WTC11 (cell line): ENCODE data around the gene SDK2. TPM values are rescaled to one million over a fixed set of nuclear protein-coding genes. Genes with fewer than 3 reads are reported as not detected.

Source experiments
- ATAC-seq: fragments of 200-7000 bp; cut with Tn5 transposase; 2 replicates; pipeline ENCODE4 v1.10.0; 2021; ENCODE audit warnings: mild to moderate bottlenecking, moderate library complexity
- CTCF ChIA-PET: fragments of 300-600 bp; sonication (Branson Sonifier 250); formaldehyde crosslinking; loops from one replicate; lab custom pipeline; 2021; ENCODE audit warnings: antibody characterized with exemption; lab: Charles Lee
- POLR2A ChIA-PET: fragments of 350-600 bp; sonication (Branson Sonifier 250); formaldehyde crosslinking; loops from one replicate; lab custom pipeline; 2021; ENCODE audit warnings: antibody characterized with exemption; lab: Charles Lee
- DNase-seq: peaks from one replicate; pipeline ENCODE4 v3.0.0; 2021; ENCODE audit warnings: low spot score
- H3K27ac Mint-ChIP-seq: 2 replicates; pipeline ENCODE4 v1.8.0; 2021; ENCODE audit warnings: mixed read lengths
- H3K27me3 Mint-ChIP-seq: 2 replicates; pipeline ENCODE4 v1.8.0; 2021; ENCODE audit warnings: low read depth, mild to moderate bottlenecking, moderate library complexity, mixed read lengths
- H3K36me3 Mint-ChIP-seq: 2 replicates; pipeline ENCODE4 v1.8.0; 2021; ENCODE audit warnings: mixed read lengths
- H3K4me1 Mint-ChIP-seq: 2 replicates; pipeline ENCODE4 v1.8.0; 2022; ENCODE audit warnings: mixed read lengths
- H3K4me3 Mint-ChIP-seq: 2 replicates; pipeline ENCODE4 v1.8.0; 2021; ENCODE audit warnings: mild to moderate bottlenecking, moderate library complexity, mixed read lengths
- H3K9me3 Mint-ChIP-seq: 2 replicates; pipeline ENCODE4 v1.8.0; 2021; ENCODE audit warnings: mixed read lengths
- ATF2 ChIP-seq: sonication (generic); formaldehyde crosslinking; IDR thresholded peaks from 2 replicates; pipeline ENCODE4 v1.8.1; 2022; ENCODE audit warnings: low read depth, missing genetic modification reagents, borderline replicate concordance
- CBFB ChIP-seq: sonication (generic); formaldehyde crosslinking; IDR thresholded peaks from 2 replicates; pipeline ENCODE4 v1.8.1; 2022; ENCODE audit warnings: mild to moderate bottlenecking, low read depth, missing genetic modification reagents
- CDX4 ChIP-seq: fragments of 250-450 bp; sonication (Bioruptor Pico); IDR thresholded peaks from 2 replicates; pipeline ENCODE4 v1.9.0; 2021; ENCODE audit warnings: moderate library complexity, mild to moderate bottlenecking, inconsistent platforms, borderline replicate concordance
- CREM ChIP-seq: sonication (generic); formaldehyde crosslinking; IDR thresholded peaks from 2 replicates; pipeline ENCODE4 v1.8.1; 2022; ENCODE audit warnings: mild to moderate bottlenecking, missing genetic modification reagents, moderate library complexity
- CTCF ChIP-seq: fragments of 200-600 bp; IDR thresholded peaks from 2 replicates; pipeline ENCODE4 v1.8.0; 2022; ENCODE audit warnings: antibody characterized with exemption
- E2F1 ChIP-seq: sonication (generic); formaldehyde crosslinking; IDR thresholded peaks from 2 replicates; pipeline ENCODE4 v1.8.0; 2022; ENCODE audit warnings: mild to moderate bottlenecking, missing genetic modification reagents
- EMX1 ChIP-seq: fragments of 250-450 bp; sonication (Bioruptor Pico); IDR thresholded peaks from 2 replicates; pipeline ENCODE4 v1.8.0; 2021; ENCODE audit warnings: mild to moderate bottlenecking
- ERG ChIP-seq: fragments of 250-450 bp; sonication (Bioruptor Pico); IDR thresholded peaks from 2 replicates; pipeline ENCODE4 v1.8.0; 2021; ENCODE audit warnings: mild to moderate bottlenecking
- ESRRA ChIP-seq: sonication (generic); formaldehyde crosslinking; IDR thresholded peaks from 2 replicates; pipeline ENCODE4 v1.8.1; 2022; ENCODE audit warnings: mild to moderate bottlenecking, missing genetic modification reagents, borderline replicate concordance
- ETV6 ChIP-seq: sonication (generic); formaldehyde crosslinking; IDR thresholded peaks from 2 replicates; pipeline ENCODE4 v1.8.1; 2022; ENCODE audit warnings: mild to moderate bottlenecking, missing genetic modification reagents
- JUN ChIP-seq: sonication (generic); formaldehyde crosslinking; IDR thresholded peaks from 2 replicates; pipeline ENCODE4 v1.8.0; 2023; ENCODE audit warnings: mild to moderate bottlenecking, missing genetic modification reagents
- KAT7 ChIP-seq: sonication (generic); formaldehyde crosslinking; IDR thresholded peaks from 2 replicates; pipeline ENCODE4 v1.8.1; 2023; ENCODE audit warnings: missing genetic modification reagents, mild to moderate bottlenecking, borderline replicate concordance
- NFYB ChIP-seq: sonication (generic); formaldehyde crosslinking; conservative IDR thresholded peaks from 2 replicates; pipeline ENCODE4 v1.8.0; 2022; ENCODE audit warnings: low read depth, missing genetic modification reagents
- NR1H2 ChIP-seq: sonication (generic); formaldehyde crosslinking; IDR thresholded peaks from 2 replicates; pipeline ENCODE4 v1.9.0; 2021; ENCODE audit warnings: mild to moderate bottlenecking, moderate library complexity, missing genetic modification reagents
- NR2C2 ChIP-seq: sonication (generic); formaldehyde crosslinking; IDR thresholded peaks from 2 replicates; pipeline ENCODE4 v1.8.0; 2022; ENCODE audit warnings: mild to moderate bottlenecking, missing genetic modification reagents
- NR3C1 ChIP-seq: sonication (generic); formaldehyde crosslinking; conservative IDR thresholded peaks from 2 replicates; pipeline ENCODE4 v1.8.1; 2023; ENCODE audit warnings: low read depth, mild to moderate bottlenecking, missing genetic modification reagents
- OVOL2 ChIP-seq: fragments of 250-450 bp; sonication (Bioruptor Pico); IDR thresholded peaks from 2 replicates; pipeline ENCODE4 v1.9.0; 2021; ENCODE audit warnings: mild to moderate bottlenecking, borderline replicate concordance
- RELA ChIP-seq: sonication (generic); formaldehyde crosslinking; IDR thresholded peaks from 2 replicates; pipeline ENCODE4 v1.8.1; 2022; ENCODE audit warnings: missing genetic modification reagents, mild to moderate bottlenecking, borderline replicate concordance
- TEAD1 ChIP-seq: sonication (generic); formaldehyde crosslinking; IDR thresholded peaks from 2 replicates; pipeline ENCODE4 v1.8.0; 2022; ENCODE audit warnings: mild to moderate bottlenecking, missing genetic modification reagents
- USF1 ChIP-seq: sonication (generic); formaldehyde crosslinking; IDR thresholded peaks from 2 replicates; pipeline ENCODE4 v1.8.0; 2022; ENCODE audit warnings: mild to moderate bottlenecking, missing genetic modification reagents
- ZNF416 ChIP-seq: fragments of 250-450 bp; sonication (Bioruptor Pico); IDR thresholded peaks from 2 replicates; pipeline ENCODE4 v1.9.0; 2021; ENCODE audit warnings: mild to moderate bottlenecking, inconsistent platforms
- ZNF512 ChIP-seq: sonication (generic); formaldehyde crosslinking; IDR thresholded peaks from 2 replicates; pipeline ENCODE4 v1.8.1; 2022; ENCODE audit warnings: missing genetic modification reagents, borderline replicate concordance
- ZSCAN18 ChIP-seq: fragments of 250-450 bp; sonication (Bioruptor Pico); IDR thresholded peaks from 2 replicates; pipeline ENCODE4 v2.1.2; 2022; ENCODE audit warnings: mild to moderate bottlenecking, moderate library complexity
- total RNA-seq: library from RNA; stranded (reverse); gene quantifications from 3 replicates; pipeline ENCODE4 v1.2.3, GENCODE V29; 2021

The SDK2 gene
- total RNA-seq, 1 experiment from 2014 or later = 14.8 TPM

- TF ChIP-seq KAT7 (CRISPR knock-in tag) (no peak), EMX1 (no peak), NR1H2 (CRISPR knock-in tag) (no peak), JUN (CRISPR knock-in tag) (no peak), CBFB (CRISPR knock-in tag) (no peak), USF1 (no peak), NFYB (CRISPR knock-in tag) (no peak), CTCF (no peak), ESRRA (no peak), ATF2 (CRISPR knock-in tag) (no peak), NR3C1 (no peak), ZNF416 (CRISPR knock-in tag) (no peak), ERG (CRISPR knock-in tag) (no peak), RELA (CRISPR knock-in tag) (no peak), ETV6 (no peak), ZNF512 (CRISPR knock-in tag) (no peak), OVOL2 (CRISPR knock-in tag) (no peak)
- CTCF ChIA-PET = no interaction called here
- Mint-ChIP-seq H3K4me3 (no peak overlapping the region), H3K36me3 (peaks cover 8% of the 10 kb centered on the region), H3K27ac (peak overlapping the region; percentile 34; the same call in 1 of the 2 replicates), H3K4me1 (peaks cover 31% of the 10 kb centered on the region), H3K27me3 (peaks cover 2% of the 10 kb centered on the region; the same call in 1 of the 2 replicates), H3K9me3 (peaks cover 10% of the 10 kb centered on the region)
- POLR2A ChIA-PET = no interaction called here
- ATAC-seq (no peak), DNase-seq (no peak)
Measured at GRCh38 chr17:73476890-73477350, 167.3 kb downstream of the SDK2 start.

GRCh38 chr17:73474370-73474988 lies 169.8 kb downstream of the SDK2 start:
- peak overlapping the region; percentile 61 for H3K27ac Mint-ChIP-seq
- no peak overlapping the region for H3K4me3 Mint-ChIP-seq
- POLR2A ChIA-PET = no interaction called here

More at GRCh38 chr17:73474370-73474988, 169.8 kb downstream of the SDK2 start:
- DNase-seq (no peak), ATAC-seq (no peak)
- peaks cover 8% of the 10 kb centered on the region for H3K36me3 Mint-ChIP-seq
- CTCF ChIA-PET = interaction anchor here (1.1 kb wide), 1 partner anchor 44 kb away, joined by 5 read pairs; no protein-coding TSS in a partner anchor
- TF ChIP-seq ETV6 (no peak), CBFB (CRISPR knock-in tag) (no peak), TEAD1 (CRISPR knock-in tag) (no peak), NR2C2 (CRISPR knock-in tag) (no peak), ZSCAN18 (CRISPR knock-in tag) (no peak), E2F1 (CRISPR knock-in tag) (no peak), CREM (no peak), CDX4 (no peak)
- H3K4me1 Mint-ChIP-seq = peaks cover 31% of the 10 kb centered on the region
- peaks cover 2% of the 10 kb centered on the region; the same call in 1 of the 2 replicates for H3K27me3 Mint-ChIP-seq
- H3K9me3 Mint-ChIP-seq = peaks cover 10% of the 10 kb centered on the region
